ENCODE results near the gene GEN1. TPM values are rescaled to one million over a fixed set of nuclear protein-coding genes. Genes with fewer than 3 reads are reported as not detected.
A peak's percentile ranks its signal among the peaks of the same experiment; 100 is the strongest.
"Not testable (repeated sequence)": the region's sequence is repeated elsewhere in the genome, so short reads cannot be mapped to it uniquely, and the experiment has no call there.

Gene GEN1
- polyA plus RNA-seq, 6 donors from 2014 or later = 1.3 to 6.2 (median 4.6) TPM

GRCh38 chr2:17813010-17813741 lies 59.2 kb downstream of the GEN1 start:
- ATAC-seq (ENCODE audit: low read depth in 2 of 2) (peak; percentile 70 to 76), DNase-seq (peak; percentile 38)
- Mint-ChIP-seq H3K4me1 (peaks cover 33 to 49% (median 36%) of the 10 kb centered on the region in 3 donors), H3K27me3 (no peaks in the 10 kb centered on the region), H3K9me3 (no peaks in the 10 kb centered on the region), H3K27ac (peak overlapping the region; percentile 85 to 95 (median 90)), H3K36me3 (no peaks in the 10 kb centered on the region), H3K4me3 (peak overlapping the region; percentile 28 to 84 (median 70))

DNA sequence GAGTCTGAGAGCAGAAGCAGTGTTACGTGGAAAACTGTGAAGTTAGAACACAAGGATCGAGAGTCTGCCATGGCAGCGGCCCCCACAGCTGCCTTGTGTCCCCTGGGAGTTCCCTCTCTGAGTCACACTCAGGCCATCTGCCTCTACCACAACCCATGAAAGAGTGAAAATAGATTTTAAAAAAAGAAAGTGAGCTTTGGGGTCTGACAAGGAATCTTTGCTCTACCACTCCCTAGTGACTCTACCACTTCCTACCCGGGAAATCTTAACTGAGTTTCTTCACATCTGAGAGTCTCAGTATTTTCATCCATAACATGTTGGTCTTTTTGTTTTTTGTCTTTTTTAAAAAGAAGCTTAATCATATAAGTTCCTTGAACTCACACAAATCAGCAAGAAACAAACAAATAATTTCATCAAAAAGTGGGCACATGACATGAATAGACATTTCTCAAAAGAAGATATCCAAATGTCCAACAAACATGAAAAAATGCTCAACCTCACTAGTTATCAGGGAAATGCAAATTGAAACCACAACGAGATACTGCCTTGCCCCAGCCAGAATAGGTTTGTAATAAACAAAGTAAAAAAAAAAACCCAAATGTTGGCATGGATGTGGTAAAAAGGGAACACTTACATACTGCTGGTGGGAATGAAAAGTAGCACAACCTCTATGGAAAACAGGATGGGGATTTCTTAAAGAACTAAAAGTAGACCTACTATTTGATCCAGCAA lies 60.0 kb downstream of the GEN1 start:
- Mint-ChIP-seq H3K27ac (peak overlapping the region; percentile 85 to 95 (median 92)), H3K9me3 (no peaks in the 10 kb centered on the region), H3K36me3 (no peaks in the 10 kb centered on the region), H3K4me1 (peaks cover 30 to 49% (median 36%) of the 10 kb centered on the region in 3 donors), H3K27me3 (no peaks in the 10 kb centered on the region), H3K4me3 (peak overlapping the region; percentile 28 to 84 (median 70))
- ATAC-seq (ENCODE audit: low read depth in 2 of 2) = peak; percentile 80 to 82
- peak; percentile 61 for DNase-seq

DNA sequence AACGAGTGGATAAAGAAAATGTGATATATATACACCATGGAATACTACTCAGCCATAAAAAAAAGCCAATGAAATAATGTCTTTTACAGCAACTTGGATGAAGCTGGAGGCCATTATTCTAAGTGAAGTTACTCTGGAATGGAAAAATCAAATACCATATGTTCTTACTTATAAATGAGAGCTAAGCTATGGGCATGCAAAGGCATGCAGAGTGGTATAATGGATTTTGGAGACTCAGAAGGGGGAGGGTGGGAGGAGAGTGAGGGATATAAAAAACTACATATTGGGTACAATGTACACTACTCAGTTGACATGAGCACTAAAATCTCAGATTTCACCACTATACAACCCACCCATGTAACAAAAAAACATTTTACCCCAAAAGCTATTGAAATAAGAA lies 60.7 kb downstream of the GEN1 start:
- H3K9me3 Mint-ChIP-seq = no peaks in the 10 kb centered on the region
- H3K4me1 Mint-ChIP-seq = peaks cover 30 to 49% (median 36%) of the 10 kb centered on the region in 3 donors
- H3K36me3 Mint-ChIP-seq = no peaks in the 10 kb centered on the region
- peak overlapping the region in 4 of 6 donors; percentile 85 to 94 (median 88) for H3K27ac Mint-ChIP-seq
- DNase-seq (no peak), ATAC-seq (ENCODE audit: low read depth in 2 of 2) (no peak)
- peak overlapping the region in 2 of 8 donors; percentile 70 to 74 for H3K4me3 Mint-ChIP-seq
- H3K27me3 Mint-ChIP-seq = no peaks in the 10 kb centered on the region

DNA sequence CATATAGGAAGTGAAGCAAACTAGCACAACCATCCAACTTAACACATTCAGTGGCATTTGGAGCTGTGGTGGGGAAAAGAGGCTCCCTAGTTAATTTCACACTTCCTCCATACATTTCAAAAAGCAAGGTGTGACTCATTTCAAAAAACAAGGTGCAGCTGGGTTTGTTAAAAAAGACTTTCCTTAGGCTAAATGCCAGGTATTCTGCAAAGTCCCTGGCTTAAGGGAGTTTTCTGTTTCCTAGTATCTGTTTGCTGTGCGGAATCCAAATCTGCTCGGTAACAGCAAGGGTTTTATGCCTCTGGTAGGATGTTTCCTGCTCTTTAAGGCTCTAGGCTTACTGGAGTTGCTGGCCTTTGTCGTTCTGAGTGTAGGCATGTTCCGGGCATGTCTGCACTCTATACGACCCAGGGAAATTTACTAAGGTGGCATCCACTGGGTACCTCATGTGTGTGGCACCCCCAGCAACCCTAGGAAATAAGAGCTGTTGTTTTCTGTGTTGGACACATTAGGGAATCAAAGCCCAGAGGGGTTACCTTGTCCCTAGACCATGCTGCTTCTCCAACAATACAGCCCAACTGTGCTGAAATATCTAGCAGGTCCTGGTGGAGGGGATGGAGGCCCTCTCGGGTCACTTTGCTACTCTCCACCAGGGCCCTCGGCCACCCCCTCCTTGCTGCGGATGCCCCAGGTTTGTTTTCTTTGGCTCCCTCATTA lies 61.7 kb downstream of the GEN1 start:
- Mint-ChIP-seq H3K9me3 (no peaks in the 10 kb centered on the region), H3K36me3 (no peaks in the 10 kb centered on the region), H3K4me1 (peaks cover 30 to 54% (median 36%) of the 10 kb centered on the region in 3 donors), H3K4me3 (peak overlapping the region in 1 of 8 donors; percentile 16), H3K27me3 (no peaks in the 10 kb centered on the region), H3K27ac (peak overlapping the region in 3 of 6 donors; percentile 9 to 70 (median 67))
- DNase-seq (no peak), ATAC-seq (ENCODE audit: low read depth in 2 of 2) (no peak)

DNA sequence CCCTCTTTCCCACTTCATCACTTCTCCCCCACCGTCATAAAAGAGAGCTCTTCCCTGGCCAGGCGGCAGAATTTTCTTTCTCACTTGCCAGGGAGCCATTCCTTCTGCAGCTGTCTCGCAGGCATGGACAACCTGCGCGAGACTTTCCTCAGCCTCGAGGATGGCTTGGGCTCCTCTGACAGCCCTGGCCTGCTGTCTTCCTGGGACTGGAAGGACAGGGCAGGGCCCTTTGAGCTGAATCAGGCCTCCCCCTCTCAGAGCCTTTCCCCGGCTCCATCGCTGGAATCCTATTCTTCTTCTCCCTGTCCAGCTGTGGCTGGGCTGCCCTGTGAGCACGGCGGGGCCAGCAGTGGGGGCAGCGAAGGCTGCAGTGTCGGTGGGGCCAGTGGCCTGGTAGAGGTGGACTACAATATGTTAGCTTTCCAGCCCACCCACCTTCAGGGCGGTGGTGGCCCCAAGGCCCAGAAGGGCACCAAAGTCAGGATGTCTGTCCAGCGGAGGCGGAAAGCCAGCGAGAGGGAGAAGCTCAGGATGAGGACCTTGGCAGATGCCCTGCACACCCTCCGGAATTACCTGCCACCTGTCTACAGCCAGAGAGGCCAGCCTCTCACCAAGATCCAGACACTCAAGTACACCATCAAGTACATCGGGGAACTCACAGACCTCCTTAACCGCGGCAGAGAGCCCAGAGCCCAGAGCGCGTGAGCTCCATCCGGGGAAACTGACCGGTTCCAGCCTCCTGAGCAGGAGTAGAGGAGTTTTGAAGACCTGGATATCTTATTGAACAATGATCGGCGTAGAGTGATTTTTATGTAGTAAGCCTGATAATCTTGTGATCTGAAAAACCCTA lies 62.7 kb downstream of the GEN1 start, which contains the start of gene MSGN1:
Gene MSGN1 (plus strand): TSS at position 65 of the 850 bp plus-strand sequence. CDS start 59 bp downstream, at position 124.
- Mint-ChIP-seq H3K4me3 (peak within 1 kb of the TSS in 1 of 8 donors; percentile 41), H3K4me1 (peaks cover 29 to 61% (median 39%) of the 10 kb centered on the region in 3 donors), H3K27me3 (no peaks in the 10 kb centered on the region), H3K9me3 (no peaks in the 10 kb centered on the region), H3K27ac (peak within 1 kb of the TSS in 5 of 6 donors; percentile 31 to 82 (median 67)), H3K36me3 (no peaks in the 10 kb centered on the region)
- no peak for DNase-seq
- no peak for ATAC-seq (ENCODE audit: low read depth in 2 of 2)

GRCh38 chr2:17818235-17818815 lies 64.4 kb downstream of the GEN1 start:
- Mint-ChIP-seq H3K9me3 (no peaks in the 10 kb centered on the region), H3K27ac (peak overlapping the region in 1 of 6 donors; percentile 70), H3K4me3 (no peak overlapping the region), H3K4me1 (peaks cover 33 to 63% (median 39%) of the 10 kb centered on the region in 3 donors), H3K36me3 (no peaks in the 10 kb centered on the region), H3K27me3 (no peaks in the 10 kb centered on the region)
- DNase-seq (no peak), ATAC-seq (ENCODE audit: low read depth in 2 of 2) (no peak)

DNA sequence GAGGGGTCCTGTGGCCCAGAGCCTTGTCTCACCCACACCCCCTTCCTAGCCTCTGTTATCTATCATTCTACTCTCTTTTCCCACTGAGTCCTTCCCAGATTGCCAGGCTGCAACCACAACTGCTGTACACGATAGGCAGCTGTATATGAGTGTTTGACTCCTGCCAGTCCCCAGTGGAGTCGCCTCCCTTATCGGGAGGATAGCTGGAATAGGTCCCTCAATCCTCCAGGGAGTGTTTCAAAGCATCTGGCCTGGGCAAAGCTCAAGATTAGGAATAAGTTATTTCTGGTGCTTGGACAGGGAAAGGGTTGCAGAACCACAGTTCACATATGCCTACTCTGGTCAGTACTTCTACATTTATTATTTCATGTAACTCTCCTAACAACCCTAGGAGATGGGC lies 67.1 kb downstream of the GEN1 start:
- ATAC-seq (ENCODE audit: low read depth in 2 of 2) (no peak), DNase-seq (no peak)
- H3K4me1 Mint-ChIP-seq = peaks cover 36 to 76% (median 47%) of the 10 kb centered on the region in 3 donors
- H3K27ac Mint-ChIP-seq = peak overlapping the region in 3 of 6 donors; percentile 42 to 78 (median 48)
- no peaks in the 10 kb centered on the region for H3K36me3 Mint-ChIP-seq
- no peaks in the 10 kb centered on the region for H3K9me3 Mint-ChIP-seq
- H3K4me3 Mint-ChIP-seq = no peak overlapping the region
- no peaks in the 10 kb centered on the region for H3K27me3 Mint-ChIP-seq

DNA sequence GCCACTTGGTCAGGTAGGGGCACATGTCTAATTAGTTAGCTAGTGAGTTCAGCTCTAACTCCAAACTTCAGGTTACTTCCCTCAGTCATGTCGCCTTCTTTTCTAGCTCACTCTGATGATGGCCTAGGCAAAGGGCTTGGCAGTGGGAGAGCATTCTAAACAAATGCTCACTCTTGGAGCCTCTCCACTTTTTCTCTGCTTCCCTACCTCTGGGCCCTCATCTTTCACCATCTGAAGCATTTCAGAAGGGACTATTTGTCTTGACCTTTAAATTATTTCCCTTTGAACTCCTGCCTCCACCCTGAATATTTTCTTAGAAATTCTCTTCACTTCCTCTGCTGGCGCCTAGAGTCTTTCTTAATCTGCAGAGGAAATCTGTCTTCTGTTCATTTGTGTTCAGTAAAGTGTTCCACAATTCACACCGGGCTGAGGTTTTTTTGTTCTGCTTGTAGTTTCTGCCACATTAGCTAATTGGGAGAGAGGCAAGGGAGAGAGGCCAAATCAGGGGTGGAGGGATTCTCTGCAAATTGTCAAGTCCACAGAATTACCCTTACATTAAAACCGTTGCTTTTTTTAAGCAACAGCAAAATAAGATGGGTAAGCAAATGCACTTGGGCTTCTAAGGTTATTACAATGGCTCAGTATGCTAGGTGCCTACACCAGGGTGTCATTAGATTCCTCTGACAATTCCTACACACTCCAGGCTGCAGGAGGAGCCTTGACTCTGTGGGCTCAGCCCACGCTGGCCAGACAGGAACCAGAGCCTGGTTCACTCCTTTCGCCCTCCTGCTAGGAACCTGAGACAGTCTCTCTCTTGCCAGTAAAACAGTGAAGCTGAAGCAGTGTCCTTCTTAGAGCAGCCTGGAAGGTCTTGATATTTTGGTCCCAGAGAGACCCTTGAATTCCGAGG lies 67.9 kb downstream of the GEN1 start:
- DNase-seq (no peak), ATAC-seq (ENCODE audit: low read depth in 2 of 2) (peak; percentile 25 to 26)
- Mint-ChIP-seq H3K4me3 (peak overlapping the region in 5 of 8 donors; percentile 2 to 62 (median 46)), H3K9me3 (peaks cover 0 to 1% (median 0%) of the 10 kb centered on the region in 7 donors), H3K27me3 (no peaks in the 10 kb centered on the region), H3K4me1 (peaks cover 36 to 74% (median 54%) of the 10 kb centered on the region in 3 donors), H3K36me3 (no peaks in the 10 kb centered on the region), H3K27ac (peak overlapping the region; percentile 16 to 94 (median 52))

GRCh38 chr2:17822445-17823117 lies 68.6 kb downstream of the GEN1 start:
- peak overlapping the region; percentile 16 to 94 (median 68) for H3K27ac Mint-ChIP-seq
- peaks cover 34 to 69% (median 55%) of the 10 kb centered on the region in 3 donors for H3K4me1 Mint-ChIP-seq

GRCh38 chr2:17823646-17824045 lies 69.7 kb downstream of the GEN1 start:
- peak overlapping the region in 5 of 8 donors; percentile 36 to 77 (median 36) for H3K4me3 Mint-ChIP-seq
- not testable (repeated sequence) for DNase-seq, H3K36me3 Mint-ChIP-seq, H3K27me3 Mint-ChIP-seq, H3K9me3 Mint-ChIP-seq
- peaks cover 36 to 64% (median 59%) of the 10 kb centered on the region in 3 donors for H3K4me1 Mint-ChIP-seq
- peak overlapping the region; percentile 25 to 94 (median 84) for H3K27ac Mint-ChIP-seq
- ATAC-seq (ENCODE audit: low read depth in 2 of 2) = peak; percentile 53 to 64

More at GRCh38 chr2:17822445-17823117, 68.6 kb downstream of the GEN1 start:
- ATAC-seq (ENCODE audit: low read depth in 2 of 2) (peak; percentile 80 to 81), DNase-seq (no peak)
- peak overlapping the region in 7 of 8 donors; percentile 12 to 69 (median 49) for H3K4me3 Mint-ChIP-seq
- H3K27me3 Mint-ChIP-seq = no peaks in the 10 kb centered on the region
- no peaks in the 10 kb centered on the region for H3K36me3 Mint-ChIP-seq
- peaks cover 0 to 2% (median 0%) of the 10 kb centered on the region in 7 donors for H3K9me3 Mint-ChIP-seq

DNA sequence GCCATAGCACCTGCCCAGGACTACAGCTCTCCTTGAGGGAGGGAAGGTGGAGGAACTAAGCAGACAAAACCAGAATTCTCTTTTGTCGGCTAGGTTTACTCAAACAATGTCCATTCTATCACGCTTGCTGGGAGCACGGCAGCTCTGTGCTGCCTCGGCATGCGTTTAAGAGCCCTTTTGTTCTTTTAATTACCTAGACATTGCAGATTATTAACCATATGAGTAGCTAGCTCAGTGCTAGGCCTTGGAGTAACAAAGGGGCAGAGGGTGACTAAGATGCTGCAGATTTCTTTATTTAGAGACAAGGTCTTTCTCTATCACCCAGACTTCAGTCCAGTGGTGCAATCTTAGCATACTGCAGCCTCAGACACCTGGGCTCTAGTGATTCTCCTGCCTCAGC lies 73.4 kb downstream of the GEN1 start:
- H3K4me3 Mint-ChIP-seq = no peak overlapping the region
- no peak overlapping the region for H3K27ac Mint-ChIP-seq
- ATAC-seq (ENCODE audit: low read depth in 2 of 2) (no peak), DNase-seq (no peak)
- peaks cover 0 to 11% (median 6%) of the 10 kb centered on the region in 7 donors for H3K9me3 Mint-ChIP-seq
- no peaks in the 10 kb centered on the region for H3K27me3 Mint-ChIP-seq
- H3K4me1 Mint-ChIP-seq = peaks cover 38 to 63% (median 59%) of the 10 kb centered on the region in 3 donors
- H3K36me3 Mint-ChIP-seq = no peaks in the 10 kb centered on the region

Measured in naive B cell (primary cell).